DOHH2 (cell line): ENCODE data around the gene SOX18.
A peak's percentile ranks its signal among the peaks of the same experiment; 100 is the strongest.

ENCODE experiments used
- H3F3A ChIP-seq: fragments of 200-600 bp; sonication (generic), shearing (Covaris generic); 2 replicates; pipeline ENCODE4 v1.6.0; 2016; ENCODE audit warnings: antibody characterized with exemption, mild to moderate bottlenecking; ENCODE audit not compliant: control insufficient read depth, insufficient read depth
- H3K27ac ChIP-seq: fragments of 200-600 bp; sonication (generic); 2 replicates; pipeline ENCODE4 v1.5.1; 2014; ENCODE audit warnings: low read depth, mild to moderate bottlenecking, low read length, moderate library complexity
- H3K27me3 ChIP-seq: fragments of 200-600 bp; sonication (generic); 2 replicates; pipeline ENCODE4 v1.6.1; 2014; ENCODE audit warnings: mild to moderate bottlenecking, low read length, mixed read lengths; ENCODE audit not compliant: control insufficient read depth
- H3K36me3 ChIP-seq: fragments of 200-600 bp; sonication (generic); 2 replicates; pipeline ENCODE4 v1.6.1; 2014; ENCODE audit warnings: mild to moderate bottlenecking, low read length, moderate library complexity, mixed read lengths; ENCODE audit not compliant: control insufficient read depth
- H3K4me1 ChIP-seq: fragments of 200-600 bp; sonication (generic); 2 replicates; pipeline ENCODE4 v1.6.1; 2014; ENCODE audit warnings: mild to moderate bottlenecking, low read length, mixed read lengths; ENCODE audit not compliant: control insufficient read depth
- H3K4me2 ChIP-seq: fragments of 200-600 bp; sonication (generic); 2 replicates; pipeline ENCODE4 v1.6.0; 2014; ENCODE audit warnings: mild to moderate bottlenecking, low read length, moderate library complexity
- H3K4me3 ChIP-seq: fragments of 200-600 bp; sonication (generic); 2 replicates; pipeline ENCODE4 v1.5.1; 2014; ENCODE audit warnings: mild to moderate bottlenecking, low read length, mixed read lengths
- H3K79me2 ChIP-seq: fragments of 200-600 bp; sonication (generic); 2 replicates; pipeline ENCODE4 v1.6.1; 2014; ENCODE audit warnings: mild to moderate bottlenecking, low read length, mixed read lengths; ENCODE audit not compliant: control insufficient read depth
- H3K9me2 ChIP-seq: fragments of 200-600 bp; sonication (generic); replicated peaks from 2 replicates; pipeline ENCODE4 v1.6.1; 2014; ENCODE audit warnings: mild to moderate bottlenecking, low read length, mixed read lengths; ENCODE audit not compliant: control insufficient read depth
- H3K9me3 ChIP-seq: fragments of 200-600 bp; sonication (generic); 2 replicates; pipeline ENCODE4 v1.6.1; 2014; ENCODE audit warnings: antibody characterized with exemption, low read length, mixed read lengths; ENCODE audit not compliant: control insufficient read depth, insufficient read depth
- H4K20me1 ChIP-seq: fragments of 200-600 bp; sonication (generic); 2 replicates; pipeline ENCODE4 v1.6.0; 2014; ENCODE audit warnings: low read depth, mild to moderate bottlenecking, antibody characterized with exemption, low read length, moderate library complexity; ENCODE audit not compliant: control insufficient read depth, insufficient read depth
- CTCF ChIP-seq: fragments of 200-600 bp; sonication (generic); IDR thresholded peaks from one replicate; pipeline ENCODE4 v1.5.1; 2014; ENCODE audit warnings: antibody characterized with exemption, mild to moderate bottlenecking, low read depth, low read length; ENCODE audit not compliant: poor library complexity, severe bottlenecking
- EZH2phosphoT487 ChIP-seq: fragments of 200-600 bp; sonication (generic); IDR thresholded peaks from 2 replicates; pipeline ENCODE4 v1.6.1; 2017; ENCODE audit warnings: borderline replicate concordance, mild to moderate bottlenecking, antibody characterized with exemption, low read length, moderate library complexity, mixed read lengths

SOX18 gene

GRCh38 chr20:64078934-64079272 is 29.5 kb upstream of the SOX18 start:
- Histone ChIP-seq H3K4me2 (peak overlapping the region; percentile 95), H3K9me2 (no peaks in the 10 kb centered on the region), H3K4me3 (peak overlapping the region; percentile 99), H3K27me3 (peaks cover 13% of the 10 kb centered on the region), H3K36me3 (peaks cover 40% of the 10 kb centered on the region), H3K4me1 (peaks cover 58% of the 10 kb centered on the region), H4K20me1 (no peaks in the 10 kb centered on the region), H3K79me2 (peaks cover 25% of the 10 kb centered on the region), H3K9me3 (no peaks in the 10 kb centered on the region), H3F3A (peaks cover 23% of the 10 kb centered on the region), H3K27ac (peak overlapping the region; percentile 89)
- TF ChIP-seq CTCF, result no peak
- no peak for TF ChIP-seq EZH2phosphoT487

DNA sequence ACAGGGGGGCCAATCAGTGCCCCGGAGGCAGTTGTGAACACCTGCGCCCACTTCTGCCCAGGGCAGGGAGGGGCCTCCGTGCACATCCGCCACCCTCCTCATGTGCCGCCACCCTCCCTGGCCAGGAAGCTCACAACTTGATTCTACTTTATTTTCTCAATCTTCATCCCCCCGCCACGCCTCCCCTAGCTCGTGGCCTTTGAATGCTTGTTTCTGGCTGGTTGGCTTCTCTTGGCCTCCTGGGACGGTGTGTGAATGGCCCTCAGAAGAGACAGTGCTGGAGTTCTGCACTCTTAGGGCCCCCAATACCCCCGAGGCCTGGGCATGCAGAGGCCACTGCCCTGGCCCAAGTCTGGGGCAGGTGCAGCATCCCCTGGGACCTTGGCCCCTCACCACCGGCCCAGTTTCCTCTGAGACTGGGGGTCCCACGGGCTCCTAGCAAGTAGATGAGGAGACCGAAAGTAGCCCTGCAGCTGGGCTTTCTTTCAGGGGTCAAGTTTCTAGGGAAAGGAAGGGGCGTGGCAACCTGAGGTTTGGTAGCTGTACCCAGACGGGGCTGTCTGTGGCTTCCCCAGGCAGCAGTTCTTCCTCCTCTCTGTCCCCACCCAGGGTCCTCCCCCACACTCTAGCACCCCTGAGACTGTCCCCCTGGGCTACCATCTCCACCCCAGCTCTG is 28.6 kb upstream of the SOX18 start:
- H3F3A ChIP-seq, result peaks cover 23% of the 10 kb centered on the region
- no peaks in the 10 kb centered on the region for H3K9me2 ChIP-seq
- H3K36me3 ChIP-seq, result peaks cover 48% of the 10 kb centered on the region
- H3K4me3 ChIP-seq, result peak overlapping the region; percentile 99
- peak overlapping the region; percentile 89 for H3K27ac ChIP-seq
- peaks cover 7% of the 10 kb centered on the region for H3K27me3 ChIP-seq
- H4K20me1 ChIP-seq, result no peaks in the 10 kb centered on the region
- TF ChIP-seq CTCF, result no peak
- no peak for TF ChIP-seq EZH2phosphoT487
- H3K4me2 ChIP-seq, result peak overlapping the region; percentile 95
- no peaks in the 10 kb centered on the region for H3K9me3 ChIP-seq
- H3K79me2 ChIP-seq, result peaks cover 25% of the 10 kb centered on the region
- H3K4me1 ChIP-seq, result peaks cover 57% of the 10 kb centered on the region

DNA sequence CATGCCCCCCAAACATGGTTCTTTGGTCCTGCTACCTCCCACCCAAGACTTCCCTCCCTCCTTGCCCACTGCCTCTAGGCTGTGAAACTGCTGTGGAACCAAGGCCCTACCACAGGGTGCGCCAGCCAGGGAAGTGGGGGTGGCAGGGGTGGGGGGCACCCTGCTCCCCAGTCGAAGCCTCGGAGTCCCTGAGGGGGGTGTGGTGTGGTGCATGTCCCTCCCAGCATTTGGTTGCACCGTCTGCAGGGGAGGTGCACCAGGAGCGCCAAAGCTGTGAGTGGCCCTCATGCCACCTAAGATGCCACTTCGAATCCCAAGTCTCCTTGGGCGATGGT is 28.1 kb upstream of the SOX18 start:
- Histone ChIP-seq H3K36me3 (peaks cover 52% of the 10 kb centered on the region), H3K4me3 (peak overlapping the region; percentile 99), H3K4me1 (peaks cover 57% of the 10 kb centered on the region), H3K4me2 (peak overlapping the region; percentile 95), H4K20me1 (no peaks in the 10 kb centered on the region), H3K9me2 (no peaks in the 10 kb centered on the region), H3K9me3 (no peaks in the 10 kb centered on the region), H3K27ac (peak overlapping the region; percentile 89), H3K27me3 (peaks cover 5% of the 10 kb centered on the region; the same call in 1 of the 2 replicates), H3F3A (peaks cover 23% of the 10 kb centered on the region), H3K79me2 (peaks cover 25% of the 10 kb centered on the region)
- TF ChIP-seq EZH2phosphoT487 (no peak), CTCF (peak; percentile 13)
